CD4-positive, alpha-beta T cell treated with Interleukin-15 for 1 hour (primary cell): ENCODE measurements around the gene SLC26A9.
"Not testable (repeated sequence)": the region's sequence is repeated elsewhere in the genome, so short reads cannot be mapped to it uniquely, and the experiment has no call there.

Experiments used
- DNase-seq: peaks from one replicate; pipeline ENCODE4 v3.0.0-alpha.2; 2020

SLC26A9 gene

GRCh38 chr1:205923651-205924459, 19.4 kb downstream of the SLC26A9 start:
- no peak for DNase-seq

GRCh38 chr1:205922806-205923205, 20.4 kb downstream of the SLC26A9 start:
- no peak for DNase-seq

DNA sequence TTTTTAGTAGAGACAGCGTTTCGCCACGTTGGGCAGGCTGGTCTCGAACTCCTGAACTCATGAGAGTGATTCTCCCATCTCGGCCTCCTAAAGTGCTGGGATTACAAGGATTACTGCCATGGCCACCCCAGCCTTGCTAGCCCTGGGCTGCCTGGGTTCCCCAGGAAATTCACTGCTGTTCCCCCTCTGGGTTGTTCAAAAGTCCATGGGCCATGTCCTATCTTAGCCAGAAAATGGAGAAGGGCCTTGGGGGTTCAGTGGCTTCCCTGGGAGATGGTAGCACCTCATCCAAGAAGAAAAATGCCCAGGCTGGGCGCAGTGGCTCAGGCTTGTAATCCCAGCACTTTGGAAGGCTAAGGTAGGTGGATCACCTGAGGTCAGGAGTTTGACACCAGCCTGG, 20.9 kb downstream of the SLC26A9 start:
- no peak for DNase-seq

DNA sequence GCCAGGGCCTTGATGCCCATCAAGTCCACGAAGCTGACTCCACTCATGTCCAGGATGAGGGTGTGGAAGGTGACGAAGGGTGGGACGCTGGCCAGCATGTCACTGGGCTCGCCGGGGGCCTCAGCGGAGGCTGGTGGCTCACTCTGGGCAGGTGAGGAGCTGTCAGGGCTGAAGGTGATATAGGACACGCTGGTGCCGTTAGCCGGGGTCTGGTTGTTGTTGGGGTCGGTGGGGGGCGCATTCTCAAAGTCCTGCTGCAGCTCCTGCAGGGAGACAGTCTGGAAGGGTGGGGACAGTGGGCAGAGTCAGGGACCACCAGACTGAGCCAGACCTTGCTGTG, 21.7 kb downstream of the SLC26A9 start:
- DNase-seq = no peak

- DNase-seq = no peak
These were observed 22.2 kb downstream of the SLC26A9 start for GRCh38 chr1:205920861-205921569.

GRCh38 chr1:205920159-205920558, 23.1 kb downstream of the SLC26A9 start:
- DNase-seq = no peak

DNA sequence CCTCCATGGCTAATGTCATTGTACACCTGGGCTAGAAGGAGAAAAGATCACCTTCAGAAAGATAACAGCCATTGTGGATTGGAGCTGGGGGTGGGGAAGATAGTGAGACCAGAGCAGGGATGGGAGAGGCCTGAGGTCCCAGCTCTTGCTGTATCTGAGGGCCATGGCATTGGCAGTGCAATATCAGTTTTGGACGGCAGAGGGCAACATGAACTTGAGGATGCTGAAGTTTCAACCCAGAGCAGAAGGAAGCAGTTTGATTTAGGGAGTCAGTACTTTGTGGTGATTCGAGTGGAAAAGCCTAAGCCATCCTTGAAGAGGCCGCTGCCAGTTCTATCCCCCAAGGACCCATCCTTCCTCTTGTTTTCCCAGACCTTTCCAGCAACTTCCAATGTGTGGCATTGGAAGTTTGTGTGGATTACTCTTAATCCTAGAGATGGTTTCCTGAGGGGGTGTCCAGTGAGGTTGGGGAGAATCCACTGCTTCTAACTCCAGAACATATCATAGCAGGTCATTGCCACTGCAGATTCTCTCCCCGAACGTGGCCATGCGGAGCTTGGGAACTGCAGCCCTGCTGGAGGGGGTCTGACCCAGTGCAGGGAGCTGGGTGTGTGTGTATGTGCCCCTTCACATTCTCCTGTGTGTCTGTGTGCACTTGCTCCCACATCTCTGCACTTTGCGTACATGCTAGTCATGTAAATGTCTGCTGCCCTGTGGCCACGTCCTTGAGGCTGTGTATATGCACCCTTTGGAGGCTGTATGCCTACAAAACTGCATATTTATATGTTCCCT, 24.1 kb downstream of the SLC26A9 start:
- DNase-seq = peak; percentile 57

GRCh38 chr1:205917466-205918238, 25.6 kb downstream of the SLC26A9 start:
- no peak for DNase-seq

DNA sequence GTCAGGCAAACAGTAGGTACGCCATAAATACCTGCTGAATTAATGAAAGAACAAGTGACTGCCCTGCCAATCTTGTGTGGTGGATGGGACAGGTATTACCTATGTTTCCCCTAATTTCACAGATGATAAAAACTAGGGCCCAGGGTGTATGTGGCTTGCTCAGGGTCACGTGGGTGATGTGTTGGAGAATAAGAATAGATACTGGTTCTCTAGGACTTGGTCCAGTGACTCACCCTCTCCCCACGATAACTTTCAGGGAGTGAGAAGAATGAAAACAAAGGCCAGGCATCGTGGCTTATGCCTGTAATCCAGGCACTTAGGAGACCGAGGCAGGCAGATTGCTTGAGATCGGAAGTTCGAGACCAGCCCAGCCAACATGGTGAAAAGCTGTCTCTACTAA, 26.7 kb downstream of the SLC26A9 start:
- no peak for DNase-seq

GRCh38 chr1:205915354-205915990, 27.8 kb downstream of the SLC26A9 start:
- DNase-seq = no peak

- no peak for DNase-seq
These were observed 28.5 kb downstream of the SLC26A9 start for GRCh38 chr1:205914730-205915129.

DNA sequence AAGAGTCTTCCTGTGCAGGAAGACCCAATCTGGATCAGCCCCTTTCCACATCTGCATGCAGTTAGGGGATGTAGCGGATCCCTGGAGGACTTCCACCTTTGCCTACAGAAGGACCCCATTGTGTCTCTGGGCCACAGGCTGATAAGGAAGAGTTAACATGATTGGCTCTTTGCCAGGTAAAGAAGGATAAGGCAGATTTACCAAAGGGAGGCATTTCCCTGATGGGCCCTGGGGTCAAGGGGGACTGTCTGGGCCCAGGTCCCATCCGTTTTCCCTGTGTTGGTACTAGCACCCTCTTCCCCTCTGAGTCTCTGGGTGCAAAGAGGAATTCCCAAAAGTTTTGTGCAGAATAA, 29.1 kb downstream of the SLC26A9 start:
- no peak for DNase-seq

DNA sequence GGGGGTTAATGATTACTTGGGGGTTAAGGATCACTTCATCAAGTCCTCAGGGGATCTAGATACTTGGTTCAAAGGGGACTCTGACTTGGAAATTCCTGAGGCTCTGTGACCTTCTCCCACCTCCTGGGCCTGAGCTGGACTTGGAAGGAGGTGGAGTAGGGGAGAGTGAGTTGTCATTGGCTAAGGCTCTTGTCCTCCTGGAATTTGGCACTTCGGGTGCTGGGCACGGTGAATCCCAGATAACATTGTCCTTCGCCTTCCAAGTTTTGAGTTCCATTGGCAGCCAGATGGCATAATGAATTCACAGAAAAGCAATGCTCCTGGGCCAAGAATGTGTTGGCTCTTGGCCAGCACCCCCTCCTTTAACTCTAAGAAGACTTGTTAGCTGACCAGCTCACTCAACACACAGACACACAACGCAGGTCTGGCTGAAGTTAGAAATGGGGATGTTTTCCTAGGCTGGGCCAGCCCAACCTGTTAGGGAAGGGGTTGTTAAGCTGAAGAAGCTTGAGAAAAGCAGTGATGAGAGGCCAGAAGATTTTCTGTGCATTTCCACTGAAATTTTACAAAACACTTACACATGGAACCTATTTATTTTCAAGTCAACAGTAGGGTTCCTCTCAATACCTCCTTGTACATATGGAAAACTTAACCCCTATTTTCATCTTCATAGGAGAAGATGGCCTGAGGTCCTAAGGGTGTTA, 29.7 kb downstream of the SLC26A9 start:
- DNase-seq = no peak

- no peak for DNase-seq
These were observed 35.5 kb downstream of the SLC26A9 start for GRCh38 chr1:205907794-205908193.

- not testable (repeated sequence) for DNase-seq
These were observed 38.2 kb downstream of the SLC26A9 start for GRCh38 chr1:205905095-205905494.

DNA sequence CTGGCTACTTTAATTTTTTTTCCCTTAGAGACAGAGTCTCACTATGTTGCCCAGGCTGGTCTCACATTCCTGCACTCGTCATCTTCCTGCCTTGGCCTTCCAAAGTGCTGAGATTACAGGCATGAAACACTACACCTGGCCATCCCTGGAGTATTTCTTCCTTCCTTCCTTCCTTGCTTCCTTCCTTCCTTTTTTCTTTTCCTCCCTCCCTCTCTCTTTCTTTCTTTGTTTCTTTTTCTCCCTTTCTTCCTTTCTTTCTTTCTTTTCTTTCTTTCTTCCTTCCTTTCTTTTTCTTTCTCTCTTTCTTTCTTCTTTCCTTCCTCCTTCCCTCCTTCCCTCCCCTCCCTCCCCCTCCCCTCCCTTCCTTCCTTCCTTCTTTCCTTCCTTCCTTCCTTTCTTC, 46.9 kb downstream of the SLC26A9 start:
- DNase-seq = no peak

GRCh38 chr1:205894119-205894518, 49.1 kb downstream of the SLC26A9 start:
- not testable (repeated sequence) for DNase-seq

DNA sequence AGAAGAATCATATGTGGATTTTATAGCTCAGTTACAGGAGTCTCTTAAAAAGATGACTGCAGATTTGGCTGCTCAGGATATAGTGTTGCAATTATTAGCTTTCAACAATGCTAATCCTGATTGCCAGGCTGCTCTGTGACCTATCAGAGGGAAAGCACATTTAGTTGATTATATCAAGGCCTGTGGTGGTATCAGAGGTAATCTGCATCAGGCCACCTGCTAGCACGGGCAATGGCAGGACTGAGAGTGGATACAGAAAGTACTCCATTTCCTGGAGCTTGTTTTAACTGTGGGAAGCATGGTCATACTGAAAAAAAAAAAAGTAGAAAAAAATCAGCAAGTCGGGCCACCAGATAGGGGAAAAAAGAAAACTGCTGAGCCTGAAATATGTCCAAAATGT, 51.1 kb downstream of the SLC26A9 start:
- not testable (repeated sequence) for DNase-seq

- DNase-seq = not testable (repeated sequence)
These were observed 51.8 kb downstream of the SLC26A9 start for GRCh38 chr1:205891481-205891880.

- not testable (repeated sequence) for DNase-seq
These were observed 52.6 kb downstream of the SLC26A9 start for GRCh38 chr1:205890631-205891030.

DNA sequence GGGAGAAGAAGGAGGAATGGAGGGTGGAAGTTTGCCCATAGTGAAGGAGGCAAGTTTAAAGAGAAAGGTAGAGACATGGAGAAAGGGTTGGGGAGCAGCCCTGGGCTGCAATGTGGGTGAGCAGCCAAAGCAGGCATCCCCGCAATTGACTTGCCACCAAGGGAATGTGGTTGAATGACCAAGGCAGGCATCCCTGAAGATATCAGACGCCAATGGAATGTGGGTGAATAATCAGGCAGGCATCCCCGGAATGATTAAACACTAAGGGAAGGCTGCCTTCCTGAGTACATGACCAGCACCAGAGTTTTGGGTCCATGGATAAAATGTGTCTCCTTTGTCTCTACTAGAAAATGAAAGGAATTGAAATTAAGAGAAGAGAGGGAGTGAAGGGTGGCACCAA, 53.5 kb downstream of the SLC26A9 start:
- not testable (repeated sequence) for DNase-seq

- DNase-seq = not testable (repeated sequence)
These were observed 54.2 kb downstream of the SLC26A9 start for GRCh38 chr1:205889006-205889405.
